Endothelial cell of umbilical vein (primary cell): Measurements from ENCODE around the gene RPH3AL.

Experiments used
- CTCF ChIP-seq, 2 donors: IDR thresholded peaks; 1 replicate in 1 of 2; 2 replicates in 1 of 2; pipeline ENCODE4 v1.5.1; 2011; ENCODE audit warnings: low read length in 2 of 2, mild to moderate bottlenecking in 2 of 2, moderate library complexity in 2 of 2, control low read depth in 1 of 2, inconsistent platforms in 1 of 2, low read depth in 1 of 2; ENCODE audit not compliant: insufficient read depth in 1 of 2; ENCODE audit errors: extremely low read depth in 1 of 2
- EZH2 ChIP-seq: IDR thresholded peaks from 2 replicates; pipeline ENCODE4 v1.6.1; 2012; ENCODE audit warnings: borderline replicate concordance, low read depth, mild to moderate bottlenecking, moderate library complexity, low read length, inconsistent platforms; ENCODE audit not compliant: severe bottlenecking
- GATA2 ChIP-seq: IDR thresholded peaks from 2 replicates; pipeline ENCODE4 v1.7.0; 2011; ENCODE audit warnings: low read depth, mild to moderate bottlenecking, moderate library complexity, mixed read lengths, low read length; ENCODE audit not compliant: insufficient read length, insufficient read depth
- JUN ChIP-seq: IDR thresholded peaks from 2 replicates; pipeline ENCODE4 v1.6.1; 2011; ENCODE audit warnings: borderline replicate concordance, low read depth; ENCODE audit not compliant: insufficient read length, insufficient read depth
- MAX ChIP-seq: IDR thresholded peaks from 2 replicates; pipeline ENCODE4 v1.6.1; 2011; ENCODE audit not compliant: insufficient read depth, insufficient read length
- POLR2A ChIP-seq: IDR thresholded peaks from 2 replicates; pipeline ENCODE4 v1.6.1; 2012; ENCODE audit warnings: low read depth, mild to moderate bottlenecking, control low read depth, low read length
- POLR2AphosphoS5 ChIP-seq: IDR thresholded peaks from 2 replicates; pipeline ENCODE4 v1.6.1; 2012; ENCODE audit warnings: low read depth, mild to moderate bottlenecking, control low read depth, low read length, moderate library complexity; ENCODE audit not compliant: insufficient read depth

GRCh38 chr17:231966-232807 is 120.4 kb downstream of the RPH3AL start:
- no peak for TF ChIP-seq CTCF (IDR thresholded peaks at IDR 0.05; ENCODE audit: extremely low read depth in 1 of 2, insufficient read depth in 1 of 2, low read depth in 1 of 2, low read length in 2 of 2)
- no peak for TF ChIP-seq POLR2AphosphoS5
- no peak for TF ChIP-seq EZH2
- TF ChIP-seq POLR2A: no peak
- no peak for TF ChIP-seq MAX
- TF ChIP-seq GATA2: no peak
- no peak for TF ChIP-seq JUN
